SU-DHL-6 (cell line): ENCODE measurements around the gene TTLL8.

ENCODE experiments used
- EZH2phosphoT487 ChIP-seq: fragments of 200-600 bp; sonication (generic), shearing (Covaris generic); conservative IDR thresholded peaks from 2 replicates; pipeline ENCODE4 v1.6.1; 2018; ENCODE audit warnings: mild to moderate bottlenecking, antibody characterized with exemption, low read length, moderate library complexity, mixed read lengths
- TF ChIP-seq, protein P1 (sequence below): fragments of 200-600 bp; sonication (generic); IDR thresholded peaks from one replicate; pipeline ENCODE4 v1.5.1; 2017; ENCODE audit warnings: antibody characterized with exemption, mild to moderate bottlenecking, low read length, moderate library complexity; ENCODE audit not compliant: insufficient read depth, poor library complexity, severe bottlenecking

DNA sequence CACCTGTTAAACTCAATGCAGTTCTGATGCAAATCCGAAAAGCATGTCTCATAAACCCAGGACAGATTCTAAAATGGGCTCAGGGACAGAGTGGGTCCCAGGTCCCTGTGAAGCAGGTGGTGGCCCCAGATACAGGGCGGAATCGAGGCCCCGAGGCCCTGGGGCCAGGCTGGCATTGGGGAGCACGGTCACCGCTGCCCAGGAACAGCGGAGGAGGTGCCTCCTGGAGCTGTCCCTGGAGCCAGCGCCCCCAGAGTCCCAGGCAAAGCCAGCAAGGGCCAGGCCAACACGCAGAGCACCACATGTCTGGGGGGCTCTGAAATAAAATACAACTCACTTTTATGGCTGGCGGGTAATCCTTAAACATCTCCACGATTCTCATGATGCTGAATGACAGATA, 10.0 kb upstream of the TTLL8 start:
- TF ChIP-seq, protein P1, sequence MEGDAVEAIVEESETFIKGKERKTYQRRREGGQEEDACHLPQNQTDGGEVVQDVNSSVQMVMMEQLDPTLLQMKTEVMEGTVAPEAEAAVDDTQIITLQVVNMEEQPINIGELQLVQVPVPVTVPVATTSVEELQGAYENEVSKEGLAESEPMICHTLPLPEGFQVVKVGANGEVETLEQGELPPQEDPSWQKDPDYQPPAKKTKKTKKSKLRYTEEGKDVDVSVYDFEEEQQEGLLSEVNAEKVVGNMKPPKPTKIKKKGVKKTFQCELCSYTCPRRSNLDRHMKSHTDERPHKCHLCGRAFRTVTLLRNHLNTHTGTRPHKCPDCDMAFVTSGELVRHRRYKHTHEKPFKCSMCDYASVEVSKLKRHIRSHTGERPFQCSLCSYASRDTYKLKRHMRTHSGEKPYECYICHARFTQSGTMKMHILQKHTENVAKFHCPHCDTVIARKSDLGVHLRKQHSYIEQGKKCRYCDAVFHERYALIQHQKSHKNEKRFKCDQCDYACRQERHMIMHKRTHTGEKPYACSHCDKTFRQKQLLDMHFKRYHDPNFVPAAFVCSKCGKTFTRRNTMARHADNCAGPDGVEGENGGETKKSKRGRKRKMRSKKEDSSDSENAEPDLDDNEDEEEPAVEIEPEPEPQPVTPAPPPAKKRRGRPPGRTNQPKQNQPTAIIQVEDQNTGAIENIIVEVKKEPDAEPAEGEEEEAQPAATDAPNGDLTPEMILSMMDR: no peak
- no peak for TF ChIP-seq EZH2phosphoT487
